ENCODE results near the gene KMT2C.

GRCh38 chr7:152459724-152460251 is 24.0 kb upstream of the KMT2C start:
- TF ChIP-seq POLR2A (IDR thresholded peaks at IDR 0.05; ENCODE audit: low read depth) (no peak), POLR2AphosphoS5 (IDR thresholded peaks at IDR 0.05) (no peak)

Measured in esophagus muscularis mucosa (tissue), 2 donors.